ENCODE results near the gene ICA1L. TPM values are rescaled to one million over a fixed set of nuclear protein-coding genes. Genes with fewer than 3 reads are reported as not detected.
"Not testable (repeated sequence)": the region's sequence is repeated elsewhere in the genome, so short reads cannot be mapped to it uniquely, and the experiment has no call there.

The ICA1L gene
- total and polyA plus RNA-seq, 2 of the 8 experiments (the other 6 are each of a cell fraction or from before 2014, with no cell fraction given): 1.1 to 3.4 TPM

DNA sequence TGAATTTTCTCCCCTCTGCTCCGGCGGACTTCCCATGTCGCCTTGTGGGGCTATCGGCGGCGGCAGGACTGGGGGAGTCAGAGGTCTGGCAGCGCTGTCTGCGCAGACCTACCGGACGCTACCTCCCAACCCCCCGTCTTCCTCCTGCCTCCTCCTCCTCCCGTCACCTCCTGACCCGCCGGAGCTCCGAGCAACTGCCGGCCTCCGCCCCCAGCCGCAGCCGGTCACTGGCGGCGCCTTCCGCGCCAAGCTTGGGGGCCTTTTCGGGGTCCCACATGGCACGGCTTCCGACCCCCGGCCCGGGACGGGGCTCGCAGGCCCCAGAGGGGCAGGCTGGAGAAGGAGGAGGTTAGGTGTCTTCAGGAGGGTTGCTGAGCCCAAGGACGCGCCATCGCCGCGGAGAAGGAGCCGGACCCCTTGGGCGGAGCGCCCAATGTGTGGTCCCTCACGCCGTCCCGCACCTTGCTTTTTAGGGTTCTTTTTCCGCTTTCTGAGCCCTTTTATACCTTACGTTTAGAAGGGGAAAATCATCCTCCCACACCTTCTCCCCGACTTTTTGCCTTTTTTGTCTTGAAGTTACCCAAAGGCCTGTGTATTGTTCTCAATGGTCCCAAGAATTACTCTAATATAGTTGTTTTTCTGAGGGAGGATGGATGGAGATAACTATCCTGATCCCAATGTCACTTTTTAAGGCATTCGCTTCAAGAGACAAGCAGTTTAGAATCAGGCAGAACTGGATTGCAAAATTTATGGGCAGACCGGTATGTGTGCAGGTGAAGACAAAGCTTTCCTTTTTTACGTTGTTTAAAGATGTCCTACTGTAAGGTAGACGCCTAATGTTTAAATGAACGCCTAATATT lies 41.0 kb upstream of the ICA1L start:
- WGBS, 2 experiments (ENCODE audit: extremely low coverage in 1 of 2, insufficient coverage in 1 of 2, insufficient read length in 1 of 2, insufficient replicate concordance in 2 of 2, low coverage in 1 of 2, low lambda C conversion rate in 2 of 2, missing lambda C conversion rate in 1 of 2): 28% methylated on average over 7 of the region's 49 CpGs; no CpG with 5 or more reads in 1 of the 2 experiments
- H3K4me1 ChIP-seq (replicated peaks in 1 of 4; ENCODE audit: control insufficient read depth in 3 of 4, insufficient read depth in 4 of 4, low read length in 3 of 4); CTCF ChIA-PET (ENCODE audit: partially characterized antibody); H3K18ac ChIP-seq (ENCODE audit: extremely low read depth, low read length); H3K4ac ChIP-seq (replicated peaks; ENCODE audit: insufficient read length, low read depth, low read length); H2BK120ac ChIP-seq (replicated peaks; ENCODE audit: low read depth, low read length); H3K14ac ChIP-seq (ENCODE audit: insufficient read length); H2BK5ac ChIP-seq (ENCODE audit: low read depth, low read length); H4K91ac ChIP-seq (replicated peaks; ENCODE audit: insufficient read length, low read length); H2BK20ac ChIP-seq (ENCODE audit: low read length); H3K23ac ChIP-seq (ENCODE audit: insufficient read length); H3K56ac ChIP-seq (replicated peaks; ENCODE audit: insufficient read length, low read depth, low read length); H2AK5ac ChIP-seq (ENCODE audit: low read depth, low read length); H3K79me1 ChIP-seq (ENCODE audit: low read depth, low read length); H2BK12ac ChIP-seq (ENCODE audit: low read depth, low read length); H4K8ac ChIP-seq (ENCODE audit: extremely low read depth, insufficient read depth, low read length); H3K27me3 ChIP-seq (replicated peaks in 1 of 4; ENCODE audit: control insufficient read depth in 3 of 4, extremely low read depth in 1 of 4, insufficient read depth in 3 of 4, low read length in 3 of 4); H4K20me1 ChIP-seq (replicated peaks in 1 of 2; ENCODE audit: control insufficient read depth in 1 of 2, insufficient read depth in 2 of 2, low read length in 2 of 2); H3K23me2 ChIP-seq (ENCODE audit: low read depth, low read length); H3K9me3 ChIP-seq (ENCODE audit: insufficient read depth in 2 of 2, low read depth in 1 of 2, low read length in 1 of 2); H3K36me3 ChIP-seq (ENCODE audit: control insufficient read depth in 2 of 4, insufficient read depth in 4 of 4, low read length in 3 of 4); H4K5ac ChIP-seq (ENCODE audit: insufficient read length, low read depth, low read length); H2BK15ac ChIP-seq (ENCODE audit: low read length): not testable (repeated sequence)
- Histone ChIP-seq H3K79me2 (ENCODE audit: control insufficient read depth in 1 of 2, insufficient read depth in 2 of 2, low read length in 2 of 2) (peaks cover 20 to 40% of the 10 kb centered on the region in 2 experiments), H3K4me2 (ENCODE audit: insufficient read depth in 1 of 2, low read depth in 2 of 2, low read length in 2 of 2) (peak overlapping the region; percentile 52 to 62), H3K9ac (replicated peaks in 1 of 4; ENCODE audit: extremely low read depth in 1 of 4, low read depth in 3 of 4, low read length in 3 of 4) (peak overlapping the region; percentile 61 to 92 (median 80); a peak in 6 of 7 replicates), H3K4me3 (ENCODE audit: extremely low read depth in 1 of 4, insufficient read depth in 2 of 4, low read depth in 3 of 4, low read length in 4 of 4) (peak overlapping the region; percentile 96 to 99 (median 98)), H2AFZ (ENCODE audit: low read length) (peak overlapping the region; percentile 70; the same call in 1 of the 2 replicates), H3K27ac (ENCODE audit: low read depth, low read length) (peak overlapping the region; percentile 74; the same call in 1 of the 2 replicates)
- DNase-seq (ENCODE audit: low read depth in 1 of 2, low spot score in 2 of 2) (peak in 1 of 2 experiments; percentile 60), FAIRE-seq (peak; percentile 77)
- TF ChIP-seq POLR2A (IDR thresholded peaks at IDR 0.05; ENCODE audit: control extremely low read depth in 1 of 2, low read depth in 2 of 2, low read length in 2 of 2): peak in 1 of 2 experiments; percentile 26; a peak in 1 of 3 replicates
- TF ChIP-seq TAF1 (IDR thresholded peaks at IDR 0.05; ENCODE audit: low read depth, low read length): 0 out of 2 replicates have a peak, but pooled peaks have one; percentile 1
- POLR2A ChIA-PET (ENCODE audit: partially characterized antibody): interaction anchor here (1.3 to 2.3 kb wide), 8 partner anchors 10 to 415 kb away, joined by 3 to 10 read pairs (median 6); partner anchors contain the start of genes ABI2, CYP20A1, ICA1L and NBEAL1
